PC-3 (cell line): ENCODE results near the gene FBXL7.

Experiments used
- CTCF ChIP-seq: fragments of 300-600 bp; sonication (generic); conservative IDR thresholded peaks from 2 replicates; pipeline ENCODE4 v1.5.1; 2017; ENCODE audit warnings: antibody characterized with exemption, low read depth, mild to moderate bottlenecking, low read length
- EZH2phosphoT487 ChIP-seq: fragments of 300-600 bp; sonication (generic); IDR thresholded peaks from 2 replicates; pipeline ENCODE4 v1.6.1; 2018; ENCODE audit warnings: mild to moderate bottlenecking, antibody characterized with exemption, low read length, borderline replicate concordance

- TF ChIP-seq CTCF, result no peak
- no peak for TF ChIP-seq EZH2phosphoT487
These were observed 414.7 kb downstream of the FBXL7 start for GRCh38 chr5:15914638-15915037.
